DOHH2 (cell line): ENCODE measurements around the gene AUTS2.

Experiments
- H3F3A ChIP-seq: fragments of 200-600 bp; sonication (generic), shearing (Covaris generic); 2 replicates; pipeline ENCODE4 v1.6.0; 2016; ENCODE audit warnings: antibody characterized with exemption, mild to moderate bottlenecking; ENCODE audit not compliant: control insufficient read depth, insufficient read depth
- H3K27ac ChIP-seq: fragments of 200-600 bp; sonication (generic); 2 replicates; pipeline ENCODE4 v1.5.1; 2014; ENCODE audit warnings: low read depth, mild to moderate bottlenecking, low read length, moderate library complexity
- H3K27me3 ChIP-seq: fragments of 200-600 bp; sonication (generic); 2 replicates; pipeline ENCODE4 v1.6.1; 2014; ENCODE audit warnings: mild to moderate bottlenecking, low read length, mixed read lengths; ENCODE audit not compliant: control insufficient read depth
- H3K36me3 ChIP-seq: fragments of 200-600 bp; sonication (generic); 2 replicates; pipeline ENCODE4 v1.6.1; 2014; ENCODE audit warnings: mild to moderate bottlenecking, low read length, moderate library complexity, mixed read lengths; ENCODE audit not compliant: control insufficient read depth
- H3K4me1 ChIP-seq: fragments of 200-600 bp; sonication (generic); 2 replicates; pipeline ENCODE4 v1.6.1; 2014; ENCODE audit warnings: mild to moderate bottlenecking, low read length, mixed read lengths; ENCODE audit not compliant: control insufficient read depth
- H3K4me2 ChIP-seq: fragments of 200-600 bp; sonication (generic); 2 replicates; pipeline ENCODE4 v1.6.0; 2014; ENCODE audit warnings: mild to moderate bottlenecking, low read length, moderate library complexity
- H3K4me3 ChIP-seq: fragments of 200-600 bp; sonication (generic); 2 replicates; pipeline ENCODE4 v1.5.1; 2014; ENCODE audit warnings: mild to moderate bottlenecking, low read length, mixed read lengths
- H3K79me2 ChIP-seq: fragments of 200-600 bp; sonication (generic); 2 replicates; pipeline ENCODE4 v1.6.1; 2014; ENCODE audit warnings: mild to moderate bottlenecking, low read length, mixed read lengths; ENCODE audit not compliant: control insufficient read depth
- H3K9me2 ChIP-seq: fragments of 200-600 bp; sonication (generic); replicated peaks from 2 replicates; pipeline ENCODE4 v1.6.1; 2014; ENCODE audit warnings: mild to moderate bottlenecking, low read length, mixed read lengths; ENCODE audit not compliant: control insufficient read depth
- H3K9me3 ChIP-seq: fragments of 200-600 bp; sonication (generic); 2 replicates; pipeline ENCODE4 v1.6.1; 2014; ENCODE audit warnings: antibody characterized with exemption, low read length, mixed read lengths; ENCODE audit not compliant: control insufficient read depth, insufficient read depth
- H4K20me1 ChIP-seq: fragments of 200-600 bp; sonication (generic); 2 replicates; pipeline ENCODE4 v1.6.0; 2014; ENCODE audit warnings: low read depth, mild to moderate bottlenecking, antibody characterized with exemption, low read length, moderate library complexity; ENCODE audit not compliant: control insufficient read depth, insufficient read depth
- CTCF ChIP-seq: fragments of 200-600 bp; sonication (generic); IDR thresholded peaks from one replicate; pipeline ENCODE4 v1.5.1; 2014; ENCODE audit warnings: antibody characterized with exemption, mild to moderate bottlenecking, low read depth, low read length; ENCODE audit not compliant: poor library complexity, severe bottlenecking
- EZH2phosphoT487 ChIP-seq: fragments of 200-600 bp; sonication (generic); IDR thresholded peaks from 2 replicates; pipeline ENCODE4 v1.6.1; 2017; ENCODE audit warnings: borderline replicate concordance, mild to moderate bottlenecking, antibody characterized with exemption, low read length, moderate library complexity, mixed read lengths

The AUTS2 gene

GRCh38 chr7:70570961-70571360 lies 972.7 kb downstream of the AUTS2 start:
- Histone ChIP-seq H3K4me3 (no peak overlapping the region), H3K9me2 (no peaks in the 10 kb centered on the region), H3F3A (no peaks in the 10 kb centered on the region), H3K36me3 (no peaks in the 10 kb centered on the region), H3K4me1 (peaks cover 5% of the 10 kb centered on the region), H4K20me1 (no peaks in the 10 kb centered on the region), H3K27ac (no peak overlapping the region), H3K4me2 (no peak overlapping the region), H3K79me2 (no peaks in the 10 kb centered on the region), H3K9me3 (no peaks in the 10 kb centered on the region), H3K27me3 (no peaks in the 10 kb centered on the region)
- TF ChIP-seq EZH2phosphoT487 (no peak), CTCF (no peak)

- H4K20me1 ChIP-seq: no peaks in the 10 kb centered on the region
- no peak overlapping the region for H3K4me2 ChIP-seq
- no peak overlapping the region for H3K4me3 ChIP-seq
- TF ChIP-seq EZH2phosphoT487 (no peak), CTCF (no peak)
- no peaks in the 10 kb centered on the region for H3K36me3 ChIP-seq
- no peaks in the 10 kb centered on the region for H3F3A ChIP-seq
- peaks cover 5% of the 10 kb centered on the region for H3K4me1 ChIP-seq
- no peaks in the 10 kb centered on the region for H3K79me2 ChIP-seq
- H3K9me3 ChIP-seq: no peaks in the 10 kb centered on the region
- H3K27ac ChIP-seq: no peak overlapping the region
- H3K9me2 ChIP-seq: no peaks in the 10 kb centered on the region
- H3K27me3 ChIP-seq: no peaks in the 10 kb centered on the region
Observed at GRCh38 chr7:70571403-70571934, 973.2 kb downstream of the AUTS2 start.

GRCh38 chr7:70571961-70572360 lies 973.7 kb downstream of the AUTS2 start:
- H4K20me1 ChIP-seq: no peaks in the 10 kb centered on the region
- no peak overlapping the region for H3K4me2 ChIP-seq
- no peak overlapping the region for H3K4me3 ChIP-seq
- H3K79me2 ChIP-seq: no peaks in the 10 kb centered on the region
- H3K4me1 ChIP-seq: peaks cover 5% of the 10 kb centered on the region
- H3F3A ChIP-seq: no peaks in the 10 kb centered on the region
- H3K27me3 ChIP-seq: no peaks in the 10 kb centered on the region
- TF ChIP-seq EZH2phosphoT487 (no peak), CTCF (no peak)
- no peaks in the 10 kb centered on the region for H3K9me3 ChIP-seq
- no peaks in the 10 kb centered on the region for H3K36me3 ChIP-seq
- no peaks in the 10 kb centered on the region for H3K9me2 ChIP-seq
- no peak overlapping the region for H3K27ac ChIP-seq

GRCh38 chr7:70572571-70572970 lies 974.3 kb downstream of the AUTS2 start:
- H3K4me1 ChIP-seq: peaks cover 5% of the 10 kb centered on the region
- no peak overlapping the region for H3K4me3 ChIP-seq
- H3K9me2 ChIP-seq: no peaks in the 10 kb centered on the region
- no peaks in the 10 kb centered on the region for H3K36me3 ChIP-seq
- no peaks in the 10 kb centered on the region for H3K9me3 ChIP-seq
- H3K27ac ChIP-seq: no peak overlapping the region
- H3F3A ChIP-seq: no peaks in the 10 kb centered on the region
- no peaks in the 10 kb centered on the region for H3K79me2 ChIP-seq
- no peak overlapping the region for H3K4me2 ChIP-seq
- no peaks in the 10 kb centered on the region for H4K20me1 ChIP-seq
- H3K27me3 ChIP-seq: no peaks in the 10 kb centered on the region
- TF ChIP-seq EZH2phosphoT487 (no peak), CTCF (no peak)
